ENCODE measurements around the gene RNF225. TPM values are rescaled to one million over a fixed set of nuclear protein-coding genes. Genes with fewer than 3 reads are reported as not detected.

The RNF225 gene
- total RNA-seq, 1 donor from 2014 or later: 0.55 TPM

DNA sequence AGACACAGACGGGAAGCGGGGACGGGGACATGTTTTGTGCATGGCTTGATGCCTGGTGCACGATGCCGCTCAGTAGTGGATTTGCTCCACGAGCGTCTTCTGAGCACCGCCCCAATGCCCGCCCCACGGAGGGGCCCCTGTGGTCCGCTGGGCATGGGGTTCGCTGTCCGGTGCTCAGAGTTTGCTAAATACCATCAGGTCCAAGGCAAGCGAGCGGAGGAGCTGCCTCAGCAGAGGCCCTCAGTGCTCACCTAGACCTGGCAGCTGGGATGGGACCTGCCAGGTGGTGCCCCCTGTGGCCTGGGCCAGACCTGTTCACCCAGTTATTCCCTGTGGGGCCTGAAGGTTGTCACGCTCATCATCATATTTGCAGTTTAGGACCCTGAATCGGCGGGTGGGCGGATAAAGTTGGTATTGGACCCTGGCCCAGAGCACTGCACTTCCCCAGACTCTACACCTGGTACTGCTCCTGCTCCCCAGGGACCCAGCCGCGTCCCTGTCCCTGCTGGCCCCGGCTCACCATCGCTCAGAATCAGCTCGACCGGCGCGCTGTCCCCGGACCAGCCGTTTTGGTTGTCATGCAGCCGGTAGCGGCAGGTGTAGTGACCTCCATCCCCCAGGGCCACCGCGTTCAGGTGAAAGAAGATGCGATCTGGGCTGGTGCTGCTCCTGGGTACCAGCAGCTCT is 44.4 kb upstream of the RNF225 start:
- TF ChIP-seq CTCF (IDR thresholded peaks at IDR 0.05): no peak
- intact Hi-C loops (cut with DNase I): no loop called here
- Histone ChIP-seq H3K27me3 (peaks cover 14% of the 10 kb centered on the region), H3K9me3 (no peaks in the 10 kb centered on the region), H3K4me1 (peaks cover 7% of the 10 kb centered on the region), H3K36me3 (no peaks in the 10 kb centered on the region), H3K4me3 (no peak overlapping the region), H3K27ac (no peak overlapping the region)
- ATAC-seq: no peak
- DNase-seq: no peak

GRCh38 chr19:58351558-58351878 is 43.9 kb upstream of the RNF225 start:
- Histone ChIP-seq H3K4me1 (peaks cover 7% of the 10 kb centered on the region), H3K27ac (no peak overlapping the region), H3K27me3 (peaks cover 14% of the 10 kb centered on the region), H3K36me3 (no peaks in the 10 kb centered on the region), H3K4me3 (no peak overlapping the region), H3K9me3 (no peaks in the 10 kb centered on the region)
- no peak for DNase-seq
- no peak for TF ChIP-seq CTCF (IDR thresholded peaks at IDR 0.05)
- intact Hi-C loops (cut with DNase I): no loop called here
- no peak for ATAC-seq

DNA sequence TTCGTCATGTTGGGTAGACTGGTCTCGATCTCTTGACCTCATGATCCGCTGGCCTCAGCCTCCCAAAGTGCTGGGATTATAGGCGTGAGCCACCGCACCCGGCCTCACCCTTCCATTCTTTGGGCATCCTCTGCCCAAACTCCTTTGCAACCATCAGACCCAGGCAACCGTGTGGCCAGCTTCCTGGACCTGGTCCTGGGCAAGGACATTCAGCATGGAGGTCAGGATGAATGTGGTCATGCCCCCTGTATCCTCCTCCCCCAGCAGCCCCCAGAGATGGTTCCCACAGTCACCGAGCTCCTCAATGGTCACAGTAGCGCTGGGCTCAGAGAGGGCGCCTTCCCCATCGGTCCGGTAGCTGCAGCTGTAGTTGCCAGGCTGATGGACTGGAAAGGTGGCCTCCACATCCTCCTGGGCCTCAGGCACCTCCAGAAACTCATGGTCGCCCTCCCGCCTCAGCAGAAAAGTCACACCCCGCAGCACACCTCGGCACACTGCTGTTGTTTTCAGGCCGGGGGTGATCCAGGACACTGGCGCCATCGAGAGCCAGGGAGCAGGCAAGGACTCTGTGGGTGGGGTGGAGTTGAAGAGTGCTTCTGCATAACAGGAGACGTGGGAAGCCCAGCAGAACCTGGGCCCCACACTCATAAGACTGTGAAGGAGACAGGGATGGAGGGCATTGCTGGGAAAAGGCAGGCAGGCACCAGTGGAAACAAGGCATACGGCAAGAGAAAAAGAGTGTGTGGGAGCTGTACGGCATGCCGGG is 43.3 kb upstream of the RNF225 start:
- no peak overlapping the region for H3K4me3 ChIP-seq
- no peaks in the 10 kb centered on the region for H3K36me3 ChIP-seq
- no peak for DNase-seq

GRCh38 chr19:58352760-58353671 is 42.4 kb upstream of the RNF225 start, which contains the start of gene A1BG:
Gene A1BG, minus strand, starts transcription at chr19:58353492. Its CDS starts 55 bp downstream, at chr19:58353437.
- intact Hi-C loops (cut with DNase I): no loop called here
- DNase-seq (no peak), ATAC-seq (no peak)
- H3K27me3 ChIP-seq: peaks cover 18% of the 10 kb centered on the region
- no peak within 1 kb of the TSS for H3K27ac ChIP-seq
- peaks cover 5% of the 10 kb centered on the region for H3K4me1 ChIP-seq
- TF ChIP-seq CTCF (IDR thresholded peaks at IDR 0.05): no peak
- H3K4me3 ChIP-seq: no peak within 1 kb of the TSS
- no peaks in the 10 kb centered on the region for H3K9me3 ChIP-seq
- H3K36me3 ChIP-seq: no peaks in the 10 kb centered on the region

More for the DNA sequence above, 43.3 kb upstream of the RNF225 start:
- intact Hi-C loops (cut with DNase I): no loop called here
- no peak for TF ChIP-seq CTCF (IDR thresholded peaks at IDR 0.05)
- Histone ChIP-seq H3K27me3 (peaks cover 16% of the 10 kb centered on the region), H3K4me1 (peaks cover 5% of the 10 kb centered on the region), H3K9me3 (no peaks in the 10 kb centered on the region), H3K27ac (no peak overlapping the region)
- no peak for ATAC-seq

- no peak for ATAC-seq
- no peak for TF ChIP-seq CTCF (IDR thresholded peaks at IDR 0.05)
- intact Hi-C loops (cut with DNase I): no loop called here
- Histone ChIP-seq H3K36me3 (no peaks in the 10 kb centered on the region), H3K9me3 (no peaks in the 10 kb centered on the region), H3K27ac (no peak overlapping the region), H3K27me3 (peaks cover 13% of the 10 kb centered on the region), H3K4me1 (peaks cover 5% of the 10 kb centered on the region), H3K4me3 (no peak overlapping the region)
- DNase-seq: no peak
Observed at GRCh38 chr19:58353717-58354477, 41.6 kb upstream of the RNF225 start.
